WTC11 (cell line): Measurements from ENCODE around the gene CDPF1. TPM values are rescaled to one million over a fixed set of nuclear protein-coding genes. Genes with fewer than 3 reads are reported as not detected.

Experiments used
- ATAC-seq: fragments of 200-7000 bp; cut with Tn5 transposase; 2 replicates; pipeline ENCODE4 v1.10.0; 2021; ENCODE audit warnings: mild to moderate bottlenecking, moderate library complexity
- CTCF ChIA-PET: fragments of 300-600 bp; sonication (Branson Sonifier 250); formaldehyde crosslinking; loops from one replicate; lab custom pipeline; 2021; ENCODE audit warnings: antibody characterized with exemption; lab: Charles Lee
- POLR2A ChIA-PET: fragments of 350-600 bp; sonication (Branson Sonifier 250); formaldehyde crosslinking; loops from one replicate; lab custom pipeline; 2021; ENCODE audit warnings: antibody characterized with exemption; lab: Charles Lee
- DNase-seq: peaks from one replicate; pipeline ENCODE4 v3.0.0; 2021; ENCODE audit warnings: low spot score
- H3K27ac Mint-ChIP-seq: 2 replicates; pipeline ENCODE4 v1.8.0; 2021; ENCODE audit warnings: mixed read lengths
- H3K27me3 Mint-ChIP-seq: 2 replicates; pipeline ENCODE4 v1.8.0; 2021; ENCODE audit warnings: low read depth, mild to moderate bottlenecking, moderate library complexity, mixed read lengths
- H3K36me3 Mint-ChIP-seq: 2 replicates; pipeline ENCODE4 v1.8.0; 2021; ENCODE audit warnings: mixed read lengths
- H3K4me1 Mint-ChIP-seq: 2 replicates; pipeline ENCODE4 v1.8.0; 2022; ENCODE audit warnings: mixed read lengths
- H3K4me3 Mint-ChIP-seq: 2 replicates; pipeline ENCODE4 v1.8.0; 2021; ENCODE audit warnings: mild to moderate bottlenecking, moderate library complexity, mixed read lengths
- H3K9me3 Mint-ChIP-seq: 2 replicates; pipeline ENCODE4 v1.8.0; 2021; ENCODE audit warnings: mixed read lengths
- CDX4 ChIP-seq: fragments of 250-450 bp; sonication (Bioruptor Pico); IDR thresholded peaks from 2 replicates; pipeline ENCODE4 v1.9.0; 2021; ENCODE audit warnings: moderate library complexity, mild to moderate bottlenecking, inconsistent platforms, borderline replicate concordance
- ERG ChIP-seq: fragments of 250-450 bp; sonication (Bioruptor Pico); IDR thresholded peaks from 2 replicates; pipeline ENCODE4 v1.8.0; 2021; ENCODE audit warnings: mild to moderate bottlenecking
- FOXK1 ChIP-seq: sonication (generic); formaldehyde crosslinking; IDR thresholded peaks from 2 replicates; pipeline ENCODE4 v1.8.0; 2022; ENCODE audit warnings: mild to moderate bottlenecking, moderate library complexity, missing genetic modification reagents
- GTF2I ChIP-seq: fragments of 250-450 bp; sonication (Bioruptor Pico); conservative IDR thresholded peaks from 2 replicates; pipeline ENCODE4 v1.4.0; 2021; ENCODE audit warnings: mild to moderate bottlenecking
- JUN ChIP-seq: sonication (generic); formaldehyde crosslinking; IDR thresholded peaks from 2 replicates; pipeline ENCODE4 v1.8.0; 2023; ENCODE audit warnings: mild to moderate bottlenecking, missing genetic modification reagents
- KAT7 ChIP-seq: sonication (generic); formaldehyde crosslinking; IDR thresholded peaks from 2 replicates; pipeline ENCODE4 v1.8.1; 2023; ENCODE audit warnings: missing genetic modification reagents, mild to moderate bottlenecking, borderline replicate concordance
- NFATC4 ChIP-seq: fragments of 250-450 bp; sonication (Bioruptor Pico); IDR thresholded peaks from 2 replicates; pipeline ENCODE4 v1.9.0; 2021; ENCODE audit warnings: mild to moderate bottlenecking
- NFYB ChIP-seq: sonication (generic); formaldehyde crosslinking; conservative IDR thresholded peaks from 2 replicates; pipeline ENCODE4 v1.8.0; 2022; ENCODE audit warnings: low read depth, missing genetic modification reagents
- SOX15 ChIP-seq: fragments of 250-450 bp; sonication (Bioruptor Pico); IDR thresholded peaks from 2 replicates; pipeline ENCODE4 v1.9.0; 2021; ENCODE audit warnings: mild to moderate bottlenecking
- TCF7 ChIP-seq: sonication (generic); formaldehyde crosslinking; IDR thresholded peaks from 2 replicates; pipeline ENCODE4 v1.8.0; 2022; ENCODE audit warnings: mild to moderate bottlenecking, low read depth, missing genetic modification reagents, moderate library complexity
- TP53 ChIP-seq: sonication (generic); formaldehyde crosslinking; IDR thresholded peaks from 2 replicates; pipeline ENCODE4 v1.8.1; 2023; ENCODE audit warnings: mild to moderate bottlenecking, missing genetic modification reagents
- USF2 ChIP-seq: sonication (generic); formaldehyde crosslinking; IDR thresholded peaks from 2 replicates; pipeline ENCODE4 v1.8.1; 2023; ENCODE audit warnings: mild to moderate bottlenecking, missing genetic modification reagents, moderate library complexity
- ZBTB21 ChIP-seq: sonication (generic); formaldehyde crosslinking; IDR thresholded peaks from 2 replicates; pipeline ENCODE4 v1.8.1; 2023; ENCODE audit warnings: mild to moderate bottlenecking, missing genetic modification reagents, borderline replicate concordance
- ZNF317 ChIP-seq: sonication (generic); formaldehyde crosslinking; IDR thresholded peaks from 2 replicates; pipeline ENCODE4 v1.8.1; 2023; ENCODE audit warnings: low read depth, mild to moderate bottlenecking, moderate library complexity, missing genetic modification reagents, borderline replicate concordance
- ZNF425 ChIP-seq: fragments of 250-450 bp; sonication (Bioruptor Pico); conservative IDR thresholded peaks from 2 replicates; pipeline ENCODE4 v1.9.0; 2021; ENCODE audit warnings: mild to moderate bottlenecking
- total RNA-seq: library from RNA; stranded (reverse); gene quantifications from 3 replicates; pipeline ENCODE4 v1.2.3, GENCODE V29; 2021
- TF ChIP-seq, protein P1 (sequence below): fragments of 200-600 bp; IDR thresholded peaks from 2 replicates; pipeline ENCODE4 v1.8.0; 2022; ENCODE audit warnings: antibody characterized with exemption
- TF ChIP-seq, protein P2 (sequence below): sonication (generic); formaldehyde crosslinking; IDR thresholded peaks from 2 replicates; pipeline ENCODE4 v1.8.1; 2022; ENCODE audit warnings: low read depth, missing genetic modification reagents, borderline replicate concordance
- TF ChIP-seq, protein P3 (sequence below): sonication (generic); formaldehyde crosslinking; conservative IDR thresholded peaks from 2 replicates; pipeline ENCODE4 v1.8.1; 2023; ENCODE audit warnings: mild to moderate bottlenecking, low read depth, missing genetic modification reagents, moderate library complexity
- TF ChIP-seq, protein P4 (sequence below): sonication (generic); formaldehyde crosslinking; IDR thresholded peaks from 2 replicates; pipeline ENCODE4 v1.8.0; 2022; ENCODE audit warnings: missing genetic modification reagents

Gene CDPF1
- total RNA-seq, 1 experiment from 2014 or later: 11.5 TPM

- no peak for ATAC-seq
Observed at GRCh38 chr22:46256358-46256958, 6.4 kb upstream of the CDPF1 start.

DNA sequence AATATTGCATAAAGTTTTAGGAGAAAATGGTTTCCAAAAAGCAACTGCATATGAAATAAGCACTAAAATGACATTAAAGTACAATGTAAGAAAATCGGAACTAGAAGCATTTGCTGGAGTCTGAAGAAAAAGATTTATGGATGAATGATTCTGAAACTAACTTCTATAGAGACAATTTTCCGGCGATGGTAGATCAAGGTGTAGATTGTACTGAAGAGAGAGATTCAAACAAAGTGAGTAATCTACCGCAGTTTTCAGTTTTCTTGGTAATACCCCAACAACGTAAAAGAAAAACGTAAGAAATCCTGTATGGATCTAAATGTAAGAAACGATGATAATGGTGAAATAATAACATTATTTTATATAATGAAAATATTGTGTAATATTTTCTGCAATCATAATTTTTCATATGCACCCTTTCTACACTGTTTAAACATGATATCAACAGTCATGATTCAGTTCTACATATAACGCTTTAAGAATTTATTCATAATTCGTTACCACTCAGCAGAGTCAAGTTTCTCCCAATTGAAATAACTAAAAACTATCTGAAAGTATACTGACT, 1.8 kb upstream of the CDPF1 start:
- H3K27me3 Mint-ChIP-seq: peaks cover 19% of the 10 kb centered on the region
- ATAC-seq (no peak), DNase-seq (no peak)
- H3K4me1 Mint-ChIP-seq: peaks cover 13% of the 10 kb centered on the region
- 0 out of 2 replicates have a peak, but pooled peaks cover 5% of the 10 kb centered on the region for H3K9me3 Mint-ChIP-seq
- ChIA-PET CTCF (no interaction called here), POLR2A (no interaction called here)
- no peak overlapping the region for H3K27ac Mint-ChIP-seq
- peak overlapping the region; percentile 71 for H3K4me3 Mint-ChIP-seq
- H3K36me3 Mint-ChIP-seq: no peaks in the 10 kb centered on the region
- TF ChIP-seq NFATC4 (CRISPR knock-in tag): no peak
- TF ChIP-seq TCF7 (CRISPR knock-in tag): no peak
- TF ChIP-seq, protein P1, sequence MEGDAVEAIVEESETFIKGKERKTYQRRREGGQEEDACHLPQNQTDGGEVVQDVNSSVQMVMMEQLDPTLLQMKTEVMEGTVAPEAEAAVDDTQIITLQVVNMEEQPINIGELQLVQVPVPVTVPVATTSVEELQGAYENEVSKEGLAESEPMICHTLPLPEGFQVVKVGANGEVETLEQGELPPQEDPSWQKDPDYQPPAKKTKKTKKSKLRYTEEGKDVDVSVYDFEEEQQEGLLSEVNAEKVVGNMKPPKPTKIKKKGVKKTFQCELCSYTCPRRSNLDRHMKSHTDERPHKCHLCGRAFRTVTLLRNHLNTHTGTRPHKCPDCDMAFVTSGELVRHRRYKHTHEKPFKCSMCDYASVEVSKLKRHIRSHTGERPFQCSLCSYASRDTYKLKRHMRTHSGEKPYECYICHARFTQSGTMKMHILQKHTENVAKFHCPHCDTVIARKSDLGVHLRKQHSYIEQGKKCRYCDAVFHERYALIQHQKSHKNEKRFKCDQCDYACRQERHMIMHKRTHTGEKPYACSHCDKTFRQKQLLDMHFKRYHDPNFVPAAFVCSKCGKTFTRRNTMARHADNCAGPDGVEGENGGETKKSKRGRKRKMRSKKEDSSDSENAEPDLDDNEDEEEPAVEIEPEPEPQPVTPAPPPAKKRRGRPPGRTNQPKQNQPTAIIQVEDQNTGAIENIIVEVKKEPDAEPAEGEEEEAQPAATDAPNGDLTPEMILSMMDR: no peak
- no peak for TF ChIP-seq JUN (CRISPR knock-in tag)
- TF ChIP-seq CDX4 (CRISPR knock-in tag): no peak
- TF ChIP-seq, protein P2, sequence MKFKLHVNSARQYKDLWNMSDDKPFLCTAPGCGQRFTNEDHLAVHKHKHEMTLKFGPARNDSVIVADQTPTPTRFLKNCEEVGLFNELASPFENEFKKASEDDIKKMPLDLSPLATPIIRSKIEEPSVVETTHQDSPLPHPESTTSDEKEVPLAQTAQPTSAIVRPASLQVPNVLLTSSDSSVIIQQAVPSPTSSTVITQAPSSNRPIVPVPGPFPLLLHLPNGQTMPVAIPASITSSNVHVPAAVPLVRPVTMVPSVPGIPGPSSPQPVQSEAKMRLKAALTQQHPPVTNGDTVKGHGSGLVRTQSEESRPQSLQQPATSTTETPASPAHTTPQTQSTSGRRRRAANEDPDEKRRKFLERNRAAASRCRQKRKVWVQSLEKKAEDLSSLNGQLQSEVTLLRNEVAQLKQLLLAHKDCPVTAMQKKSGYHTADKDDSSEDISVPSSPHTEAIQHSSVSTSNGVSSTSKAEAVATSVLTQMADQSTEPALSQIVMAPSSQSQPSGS: no peak
- no peak for TF ChIP-seq FOXK1
- TF ChIP-seq, protein P3, sequence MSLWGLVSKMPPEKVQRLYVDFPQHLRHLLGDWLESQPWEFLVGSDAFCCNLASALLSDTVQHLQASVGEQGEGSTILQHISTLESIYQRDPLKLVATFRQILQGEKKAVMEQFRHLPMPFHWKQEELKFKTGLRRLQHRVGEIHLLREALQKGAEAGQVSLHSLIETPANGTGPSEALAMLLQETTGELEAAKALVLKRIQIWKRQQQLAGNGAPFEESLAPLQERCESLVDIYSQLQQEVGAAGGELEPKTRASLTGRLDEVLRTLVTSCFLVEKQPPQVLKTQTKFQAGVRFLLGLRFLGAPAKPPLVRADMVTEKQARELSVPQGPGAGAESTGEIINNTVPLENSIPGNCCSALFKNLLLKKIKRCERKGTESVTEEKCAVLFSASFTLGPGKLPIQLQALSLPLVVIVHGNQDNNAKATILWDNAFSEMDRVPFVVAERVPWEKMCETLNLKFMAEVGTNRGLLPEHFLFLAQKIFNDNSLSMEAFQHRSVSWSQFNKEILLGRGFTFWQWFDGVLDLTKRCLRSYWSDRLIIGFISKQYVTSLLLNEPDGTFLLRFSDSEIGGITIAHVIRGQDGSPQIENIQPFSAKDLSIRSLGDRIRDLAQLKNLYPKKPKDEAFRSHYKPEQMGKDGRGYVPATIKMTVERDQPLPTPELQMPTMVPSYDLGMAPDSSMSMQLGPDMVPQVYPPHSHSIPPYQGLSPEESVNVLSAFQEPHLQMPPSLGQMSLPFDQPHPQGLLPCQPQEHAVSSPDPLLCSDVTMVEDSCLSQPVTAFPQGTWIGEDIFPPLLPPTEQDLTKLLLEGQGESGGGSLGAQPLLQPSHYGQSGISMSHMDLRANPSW (CRISPR knock-in tag): no peak
- no peak for TF ChIP-seq GTF2I (CRISPR knock-in tag)
- no peak for TF ChIP-seq ERG (CRISPR knock-in tag)
- TF ChIP-seq, protein P4, sequence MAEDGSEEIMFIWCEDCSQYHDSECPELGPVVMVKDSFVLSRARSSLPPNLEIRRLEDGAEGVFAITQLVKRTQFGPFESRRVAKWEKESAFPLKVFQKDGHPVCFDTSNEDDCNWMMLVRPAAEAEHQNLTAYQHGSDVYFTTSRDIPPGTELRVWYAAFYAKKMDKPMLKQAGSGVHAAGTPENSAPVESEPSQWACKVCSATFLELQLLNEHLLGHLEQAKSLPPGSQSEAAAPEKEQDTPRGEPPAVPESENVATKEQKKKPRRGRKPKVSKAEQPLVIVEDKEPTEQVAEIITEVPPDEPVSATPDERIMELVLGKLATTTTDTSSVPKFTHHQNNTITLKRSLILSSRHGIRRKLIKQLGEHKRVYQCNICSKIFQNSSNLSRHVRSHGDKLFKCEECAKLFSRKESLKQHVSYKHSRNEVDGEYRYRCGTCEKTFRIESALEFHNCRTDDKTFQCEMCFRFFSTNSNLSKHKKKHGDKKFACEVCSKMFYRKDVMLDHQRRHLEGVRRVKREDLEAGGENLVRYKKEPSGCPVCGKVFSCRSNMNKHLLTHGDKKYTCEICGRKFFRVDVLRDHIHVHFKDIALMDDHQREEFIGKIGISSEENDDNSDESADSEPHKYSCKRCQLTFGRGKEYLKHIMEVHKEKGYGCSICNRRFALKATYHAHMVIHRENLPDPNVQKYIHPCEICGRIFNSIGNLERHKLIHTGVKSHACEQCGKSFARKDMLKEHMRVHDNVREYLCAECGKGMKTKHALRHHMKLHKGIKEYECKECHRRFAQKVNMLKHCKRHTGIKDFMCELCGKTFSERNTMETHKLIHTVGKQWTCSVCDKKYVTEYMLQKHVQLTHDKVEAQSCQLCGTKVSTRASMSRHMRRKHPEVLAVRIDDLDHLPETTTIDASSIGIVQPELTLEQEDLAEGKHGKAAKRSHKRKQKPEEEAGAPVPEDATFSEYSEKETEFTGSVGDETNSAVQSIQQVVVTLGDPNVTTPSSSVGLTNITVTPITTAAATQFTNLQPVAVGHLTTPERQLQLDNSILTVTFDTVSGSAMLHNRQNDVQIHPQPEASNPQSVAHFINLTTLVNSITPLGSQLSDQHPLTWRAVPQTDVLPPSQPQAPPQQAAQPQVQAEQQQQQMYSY (CRISPR knock-in tag): no peak
- TF ChIP-seq USF2 (CRISPR knock-in tag): no peak
- no peak for TF ChIP-seq NFYB (CRISPR knock-in tag)
- TF ChIP-seq ZNF317 (CRISPR knock-in tag): no peak
- TF ChIP-seq TP53 (CRISPR knock-in tag): no peak
- TF ChIP-seq ZNF425 (CRISPR knock-in tag): no peak
- TF ChIP-seq SOX15 (CRISPR knock-in tag): no peak

More at GRCh38 chr22:46256358-46256958, 6.4 kb upstream of the CDPF1 start:
- Mint-ChIP-seq H3K36me3 (no peaks in the 10 kb centered on the region), H3K9me3 (0 out of 2 replicates have a peak, but pooled peaks cover 8% of the 10 kb centered on the region), H3K4me3 (no peak overlapping the region), H3K27me3 (peaks cover 59% of the 10 kb centered on the region), H3K4me1 (peaks cover 4% of the 10 kb centered on the region), H3K27ac (no peak overlapping the region)
- ChIA-PET CTCF (no interaction called here), POLR2A (no interaction called here)
- DNase-seq: no peak
- no peak for TF ChIP-seq ZBTB21 (CRISPR knock-in tag)
- no peak for TF ChIP-seq KAT7 (CRISPR knock-in tag)
